ENCODE measurements around the gene CTTNBP2NL.

Gene CTTNBP2NL

GRCh38 chr1:112508278-112509004, 112.4 kb downstream of the CTTNBP2NL start, which contains the start of gene WNT2B:
TSS of gene WNT2B (plus strand) at chr1:112508965. CDS start at chr1:112509263, 298 bp downstream.
- DNase-seq (ENCODE audit: low read depth), result no peak

- DNase-seq (ENCODE audit: low read depth), result no peak
These were observed 113.1 kb downstream of the CTTNBP2NL start for GRCh38 chr1:112509005-112509659.

GRCh38 chr1:112509660-112510178, 113.7 kb downstream of the CTTNBP2NL start:
- no peak for DNase-seq (ENCODE audit: low read depth)

GRCh38 chr1:112510340-112510739, 114.3 kb downstream of the CTTNBP2NL start:
- DNase-seq (ENCODE audit: low read depth), result no peak

Data from GM04503 (cell line).